HG03457 (cell line): ENCODE data around the gene KRT79.

ENCODE experiments used
- ATAC-seq: cut with Tn5 transposase; IDR thresholded peaks from one replicate; pipeline ENCODE4 v1.9.1; 2021; ENCODE audit warnings: moderate number of reproducible peaks; ENCODE audit not compliant: unreplicated experiment

Gene KRT79

DNA sequence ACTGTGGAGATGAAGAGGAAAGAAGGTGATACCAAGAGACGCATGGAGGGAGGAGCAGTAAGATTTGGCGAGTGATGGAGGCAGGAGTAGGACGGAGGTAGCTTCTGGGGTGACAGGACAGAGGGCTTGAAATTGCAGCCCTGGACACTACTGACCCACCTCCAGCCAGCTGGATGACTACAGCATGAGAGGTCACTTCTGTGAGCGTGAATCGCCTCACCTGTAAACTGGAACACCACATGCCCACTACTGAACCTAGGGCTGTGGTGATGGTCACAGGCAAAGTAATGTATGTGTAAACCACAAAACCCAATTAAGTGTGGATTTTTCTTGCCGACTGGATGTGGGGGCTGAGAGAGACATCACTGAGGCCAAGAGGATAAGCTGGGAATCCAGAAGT is 13.6 kb downstream of the KRT79 start:
- ATAC-seq = no peak

DNA sequence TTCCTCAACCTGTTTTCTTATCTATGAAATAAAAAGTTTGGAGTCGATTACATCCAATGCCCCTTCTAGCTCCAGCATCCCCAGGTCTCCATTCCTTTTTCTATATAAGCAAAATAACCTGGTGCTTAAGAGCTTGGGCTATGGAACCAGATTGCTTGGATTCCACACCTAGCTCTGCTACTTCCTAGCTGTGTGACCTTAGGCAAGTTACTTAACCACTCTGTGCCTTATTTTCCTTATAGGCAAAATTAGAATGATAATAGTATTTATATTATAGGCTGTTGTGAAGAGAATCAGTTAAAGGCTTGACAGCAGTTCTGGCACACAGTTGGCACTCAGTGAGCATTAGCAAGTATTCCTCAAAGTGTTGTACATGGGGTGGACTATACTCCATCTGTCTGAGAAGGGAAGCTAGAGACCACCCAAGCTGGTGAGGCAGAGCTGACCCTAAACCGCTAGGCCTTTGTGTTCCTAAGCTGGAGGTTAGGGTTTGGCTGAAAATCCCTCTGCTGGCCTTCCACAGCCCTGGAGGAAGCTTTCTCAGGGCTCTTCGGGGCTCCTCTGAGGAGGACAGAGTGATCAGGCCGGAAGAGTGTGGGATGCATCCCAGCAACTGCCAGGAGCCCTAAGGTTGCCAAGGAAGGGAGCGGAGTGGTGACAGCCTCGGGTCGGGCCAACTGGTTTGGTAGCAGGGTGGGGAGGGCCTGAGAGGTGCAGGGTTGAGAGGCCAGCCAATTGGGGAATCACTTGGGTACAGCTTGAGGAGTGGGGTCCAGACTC is 14.2 kb downstream of the KRT79 start:
- ATAC-seq = no peak

DNA sequence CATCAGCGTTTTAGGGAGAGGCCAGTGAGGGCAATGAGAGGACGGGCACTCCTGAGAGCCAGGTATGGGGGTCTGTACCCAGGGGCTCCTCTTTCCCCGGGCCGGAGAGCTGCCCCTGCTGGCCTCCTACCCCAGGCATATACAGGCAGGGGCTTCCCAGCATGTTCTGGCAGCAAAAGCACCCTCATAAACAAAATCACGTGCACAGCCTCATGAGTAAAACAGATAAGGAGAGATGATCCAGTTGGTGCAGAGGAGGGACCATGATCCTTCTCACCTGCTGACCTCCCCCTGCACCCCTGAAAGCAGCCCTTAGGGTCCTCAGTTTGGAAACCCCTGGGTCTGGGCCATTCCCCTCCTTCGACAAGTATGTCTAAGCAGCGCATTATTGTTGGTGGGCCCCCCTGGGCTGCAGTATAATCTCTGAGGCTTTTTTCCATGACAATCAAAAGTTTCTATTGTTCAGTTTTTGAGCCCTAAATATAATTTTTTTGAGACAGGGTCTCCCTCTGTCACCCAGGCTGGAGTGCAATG is 15.2 kb downstream of the KRT79 start:
- ATAC-seq = no peak

DNA sequence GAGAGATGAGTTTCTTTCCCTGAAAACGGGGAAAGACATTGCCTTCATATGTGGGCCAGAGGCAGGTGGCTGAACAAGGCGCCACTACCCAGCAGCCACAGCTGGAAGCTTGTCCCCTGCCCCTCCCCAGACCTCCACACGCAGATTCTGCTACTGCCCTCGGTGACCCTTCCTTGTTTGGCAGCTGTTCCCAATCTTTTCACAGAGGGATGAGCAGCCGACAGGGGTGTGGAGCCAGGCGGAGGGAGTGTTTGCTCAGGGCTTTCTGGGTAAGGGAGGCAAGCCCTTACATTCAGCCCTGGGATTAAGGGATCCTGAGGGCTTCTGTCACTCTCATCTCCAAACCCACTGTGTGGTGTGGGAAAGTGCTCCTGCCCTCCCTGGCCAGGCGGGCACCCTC is 15.7 kb downstream of the KRT79 start:
- no peak for ATAC-seq

DNA sequence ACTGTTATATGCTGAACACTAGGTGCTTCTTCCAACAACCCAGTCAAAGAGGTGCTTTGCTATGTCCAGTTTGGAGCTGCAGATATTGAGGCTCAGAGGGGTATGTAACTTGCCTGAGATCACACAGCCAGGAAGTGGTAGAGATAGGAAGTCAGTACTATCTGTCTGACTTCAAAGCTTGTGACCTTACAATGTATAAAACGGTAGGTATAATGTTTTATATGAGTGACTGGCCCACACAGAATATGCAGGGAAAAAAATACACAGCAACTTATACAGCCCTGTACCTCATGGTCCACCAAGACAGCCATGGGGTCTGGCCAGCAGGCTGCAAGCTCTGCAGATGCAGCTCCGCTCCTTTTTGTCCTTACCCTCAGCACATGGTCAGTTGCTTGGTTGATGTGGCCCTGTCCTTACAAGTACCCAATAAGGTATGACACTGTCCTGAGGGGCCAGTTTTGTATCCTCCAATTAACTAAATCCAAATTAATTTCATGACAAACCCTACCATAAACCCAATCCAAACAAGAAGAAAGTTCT is 16.3 kb downstream of the KRT79 start:
- ATAC-seq = no peak

DNA sequence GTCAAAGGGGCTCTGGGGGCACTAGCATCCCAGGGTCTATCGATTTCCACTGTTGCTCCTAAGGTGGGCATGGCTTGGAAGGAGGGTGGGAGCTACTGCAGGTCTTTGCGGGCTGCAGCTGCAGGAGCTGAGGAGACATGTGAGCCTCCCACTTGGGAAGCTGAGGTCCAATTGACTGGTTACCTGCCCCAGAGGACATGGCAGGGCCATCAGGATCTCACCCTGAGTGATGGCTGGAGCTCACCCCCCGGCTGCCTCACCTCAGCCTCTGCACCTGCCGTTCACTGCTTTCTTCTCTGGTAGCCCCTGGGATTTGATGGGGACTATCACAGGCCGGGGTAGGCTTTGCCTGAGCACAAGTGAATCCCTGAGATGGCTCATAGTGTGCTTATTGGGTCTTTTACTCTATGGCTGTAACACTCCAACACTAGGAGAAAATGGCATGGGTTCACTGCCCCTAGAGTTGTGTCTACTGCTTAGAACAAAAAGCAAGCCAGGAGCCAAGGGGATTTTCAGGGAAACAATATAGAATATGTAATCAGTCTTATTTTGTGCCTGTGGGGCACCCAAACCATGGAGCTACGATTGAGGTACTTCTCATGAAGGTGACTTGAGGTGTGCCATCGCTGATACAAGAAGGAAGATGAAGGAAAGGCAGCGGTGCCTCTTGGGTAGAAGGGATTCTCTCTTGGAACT is 17.0 kb downstream of the KRT79 start:
- ATAC-seq = no peak

DNA sequence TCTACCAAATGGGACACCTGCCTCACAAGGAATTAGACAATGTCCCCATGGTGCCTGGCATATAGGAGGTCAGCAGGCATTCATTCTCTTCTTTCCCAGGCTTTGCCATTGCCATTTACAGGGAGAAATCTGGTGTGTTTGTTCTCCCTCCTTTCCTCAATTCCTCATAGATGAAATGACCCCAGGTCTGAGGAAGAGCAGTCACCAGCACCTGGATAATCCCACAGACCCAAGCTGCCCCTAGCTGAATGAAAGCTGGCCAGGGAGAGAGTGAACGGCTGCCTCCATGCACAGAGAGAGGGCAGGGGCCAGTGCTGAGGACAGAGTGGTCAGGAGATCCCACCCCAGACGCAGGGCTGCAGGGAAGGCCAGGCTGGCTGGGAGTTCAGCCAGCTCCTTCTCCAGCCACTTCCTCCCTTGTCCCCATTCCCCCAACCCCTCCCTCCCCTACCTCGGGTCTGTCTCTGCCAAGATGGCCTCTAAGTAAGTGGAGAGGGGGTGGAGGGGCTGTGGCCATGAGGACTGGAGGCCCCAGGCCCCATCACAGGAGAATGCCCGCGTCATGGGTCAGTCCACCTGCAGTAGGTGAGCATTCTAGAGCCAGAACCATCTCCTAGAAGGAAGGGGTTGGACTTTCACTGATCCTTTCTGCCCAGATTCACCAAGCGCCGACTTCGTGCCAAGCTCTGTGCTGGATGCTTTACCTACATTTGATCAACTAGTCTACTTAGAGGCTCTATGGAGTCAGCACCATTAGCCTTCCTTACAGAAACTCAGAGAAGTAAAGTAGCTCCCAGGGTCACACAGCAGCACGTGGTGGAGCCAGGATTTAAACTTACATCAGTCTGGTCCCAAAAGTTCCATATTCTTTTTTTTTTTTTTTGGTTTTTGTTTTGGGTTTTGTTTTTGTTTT is 18.2 kb downstream of the KRT79 start:
- ATAC-seq = no peak

DNA sequence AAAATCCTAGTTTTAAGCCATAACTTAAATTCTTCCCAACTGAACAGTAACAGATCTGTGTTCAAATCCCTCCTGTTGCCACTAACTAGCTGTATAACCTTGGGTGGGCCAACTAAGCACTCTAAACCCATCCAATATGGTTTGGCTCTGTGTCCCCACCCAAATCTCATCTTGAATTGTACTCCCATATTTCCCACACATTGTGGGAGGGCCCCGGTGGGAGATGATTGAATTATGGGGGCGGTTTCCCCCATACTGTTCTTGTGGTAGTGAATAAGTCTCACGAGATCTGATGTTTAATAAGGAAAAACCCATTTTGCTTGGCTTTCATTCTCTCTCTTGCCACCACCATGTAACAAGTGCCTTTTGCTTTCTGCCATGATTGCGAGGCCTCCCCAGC is 18.9 kb downstream of the KRT79 start:
- ATAC-seq = no peak

DNA sequence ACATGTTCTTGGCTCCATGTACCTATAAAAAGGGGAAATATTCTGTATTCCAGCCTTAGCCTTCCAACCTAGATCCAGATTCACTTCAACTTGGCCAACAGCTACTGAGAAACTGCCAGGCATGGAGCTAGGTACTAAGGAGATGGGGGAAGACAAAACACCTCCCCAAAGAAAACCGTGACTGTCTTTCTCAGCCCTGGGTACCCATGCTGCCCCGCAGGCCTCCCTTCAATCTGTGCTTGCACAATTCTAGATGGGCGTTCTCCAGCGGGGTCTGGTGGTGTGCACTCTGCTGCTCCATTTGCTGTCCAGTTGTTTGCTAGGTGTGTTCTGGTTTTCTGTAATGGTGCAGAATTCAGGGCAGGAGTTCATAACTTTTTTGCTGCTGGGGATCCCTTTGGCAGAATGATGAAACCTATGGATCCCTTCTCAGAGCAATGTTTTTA is 19.4 kb downstream of the KRT79 start:
- ATAC-seq = no peak

DNA sequence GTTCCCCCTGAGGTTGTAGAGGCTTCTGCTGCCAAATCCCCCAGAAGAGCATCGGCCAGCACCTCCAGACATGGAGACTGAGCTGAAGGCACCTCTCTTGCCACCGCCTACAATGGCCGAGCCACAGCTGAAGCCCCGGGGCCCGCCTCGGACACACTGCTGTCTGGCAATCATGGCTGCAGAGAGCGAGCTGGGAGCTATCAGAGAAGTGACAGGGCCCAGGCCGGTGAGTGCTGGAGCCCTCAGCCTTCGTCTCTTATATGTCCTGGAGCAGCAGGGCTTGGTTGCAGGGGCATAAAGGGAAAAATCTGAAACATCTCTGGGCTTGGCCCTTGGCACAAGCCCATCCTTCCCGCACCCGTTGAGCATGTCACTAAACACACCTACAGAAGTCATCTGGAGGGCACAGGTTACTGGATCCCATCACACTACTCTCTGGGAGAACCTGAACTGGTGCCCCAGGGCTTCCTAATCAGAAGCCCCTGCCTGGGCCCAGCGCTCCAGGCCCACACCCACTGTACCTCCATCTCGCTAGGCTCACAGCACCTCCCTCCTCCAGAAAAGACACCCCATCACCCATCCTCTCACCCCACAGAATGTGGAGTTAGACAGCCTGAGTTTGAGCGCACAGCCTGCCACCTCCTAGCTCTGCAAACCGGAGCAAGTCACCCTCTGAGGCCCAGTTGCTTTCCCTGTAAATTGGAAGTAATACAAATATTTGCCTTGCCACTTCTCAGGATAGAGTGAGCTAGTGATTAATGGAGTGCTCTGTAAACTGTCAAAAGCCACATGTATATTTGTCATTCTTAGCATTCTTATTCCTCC is 20.0 kb downstream of the KRT79 start, which contains the start of gene KRT4:
TSS of gene KRT4 (minus strand) at position 232 of the 825 bp plus-strand sequence. CDS start at position 174, 58 bp downstream.
- ATAC-seq = no peak

DNA sequence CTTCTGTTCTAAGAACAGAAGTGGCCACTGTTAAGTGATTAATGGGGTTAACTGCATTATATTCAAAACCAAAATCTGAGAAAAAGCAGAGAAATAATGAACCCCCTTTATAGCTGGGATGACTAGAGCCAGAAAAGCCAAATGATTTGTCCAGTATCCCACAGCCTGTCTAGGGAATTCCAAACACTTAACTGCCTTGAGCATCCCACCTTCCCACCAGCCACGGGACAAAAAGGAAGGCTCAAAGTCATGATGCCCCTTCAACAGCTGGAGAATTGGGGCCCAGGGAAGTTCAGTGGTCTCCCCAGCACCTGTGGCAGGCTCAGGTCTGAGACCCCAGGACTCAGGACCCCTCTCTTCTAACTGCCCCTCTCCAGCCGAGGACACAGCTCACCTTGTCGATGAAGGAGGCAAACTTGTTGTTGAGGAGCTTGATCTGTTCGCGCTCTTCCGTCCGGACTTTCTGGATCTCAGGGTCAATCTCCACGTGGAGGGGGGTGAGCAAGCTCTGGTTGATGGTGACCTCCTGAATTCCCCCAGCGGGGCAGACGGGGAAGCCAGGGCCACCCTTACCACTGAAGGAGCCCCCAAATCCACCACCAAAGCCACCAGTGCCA is 20.8 kb downstream of the KRT79 start:
- no peak for ATAC-seq

DNA sequence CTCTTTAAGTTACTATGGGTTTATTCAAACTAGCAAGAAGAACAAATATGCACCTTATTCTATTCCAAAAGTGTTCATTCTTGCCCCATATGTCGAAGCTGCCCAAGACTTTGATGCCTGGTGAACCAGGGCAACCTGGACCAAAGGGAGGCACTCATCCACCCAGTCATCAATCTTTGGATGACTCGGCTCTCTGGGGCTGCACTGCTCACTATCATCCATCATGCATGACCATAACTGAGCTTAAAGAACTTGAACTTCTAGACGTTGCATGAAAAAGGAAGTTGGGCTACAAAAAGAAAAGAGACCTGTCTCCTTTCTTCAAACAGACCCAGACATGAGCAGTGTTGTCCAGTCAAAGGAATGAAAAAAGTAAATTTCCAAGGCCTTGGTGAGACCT is 21.4 kb downstream of the KRT79 start:
- ATAC-seq = no peak

DNA sequence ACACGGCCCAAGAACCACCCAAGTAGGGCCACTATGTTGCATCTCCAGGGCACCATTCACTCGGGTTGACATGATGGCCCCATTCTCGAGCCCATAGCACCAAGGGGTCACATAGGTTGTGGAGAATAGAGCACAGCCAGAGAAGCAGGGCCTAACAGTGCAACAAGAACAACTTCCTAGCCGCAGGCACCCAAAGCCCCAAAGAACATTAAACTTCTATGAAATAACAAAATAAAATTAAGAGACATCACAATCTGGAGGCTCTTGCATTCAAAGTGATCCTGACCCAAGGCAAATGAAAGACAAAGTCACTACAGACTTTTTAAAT is 22.1 kb downstream of the KRT79 start:
- no peak for ATAC-seq

DNA sequence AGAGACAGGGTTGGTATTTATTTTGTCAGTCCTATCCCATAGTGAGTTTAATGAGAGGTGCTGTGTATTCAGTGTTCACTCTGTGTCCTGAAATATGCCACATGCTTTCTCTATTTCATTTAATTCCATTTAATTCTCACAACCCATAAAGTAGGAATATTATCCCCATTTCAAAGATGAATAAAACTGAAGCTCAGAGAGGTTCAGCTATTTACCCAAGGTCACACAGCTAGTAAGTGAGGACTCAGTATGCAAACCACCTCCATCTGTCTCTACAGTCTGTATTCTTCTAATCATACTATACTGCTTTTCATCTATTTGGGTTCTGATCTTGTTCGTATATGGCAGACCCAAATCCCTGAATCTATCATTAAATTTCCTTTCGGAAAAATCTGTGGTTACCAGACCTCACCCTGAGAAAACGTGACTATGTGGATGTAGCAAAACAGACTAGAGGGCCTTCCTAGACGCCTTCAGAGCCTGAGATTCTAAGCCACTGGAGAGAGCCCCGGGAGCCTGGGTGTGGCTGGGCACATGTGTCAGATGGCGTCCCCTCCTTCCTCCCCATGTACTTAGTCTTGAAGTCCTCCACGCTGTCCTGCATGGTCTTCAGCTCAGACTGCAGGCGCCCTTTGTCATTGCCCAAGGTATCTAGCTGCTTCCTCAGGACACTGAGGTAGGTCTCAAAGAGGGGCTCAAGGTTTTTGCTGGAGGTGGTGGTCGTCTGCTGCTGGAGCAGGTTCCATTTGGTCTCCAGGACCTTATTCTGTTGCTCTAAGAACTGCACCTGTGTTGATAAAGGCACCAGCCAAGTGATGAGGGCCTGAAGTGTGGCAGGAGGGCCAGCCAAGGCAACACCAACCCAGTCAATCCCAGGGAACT is 22.7 kb downstream of the KRT79 start:
- no peak for ATAC-seq

DNA sequence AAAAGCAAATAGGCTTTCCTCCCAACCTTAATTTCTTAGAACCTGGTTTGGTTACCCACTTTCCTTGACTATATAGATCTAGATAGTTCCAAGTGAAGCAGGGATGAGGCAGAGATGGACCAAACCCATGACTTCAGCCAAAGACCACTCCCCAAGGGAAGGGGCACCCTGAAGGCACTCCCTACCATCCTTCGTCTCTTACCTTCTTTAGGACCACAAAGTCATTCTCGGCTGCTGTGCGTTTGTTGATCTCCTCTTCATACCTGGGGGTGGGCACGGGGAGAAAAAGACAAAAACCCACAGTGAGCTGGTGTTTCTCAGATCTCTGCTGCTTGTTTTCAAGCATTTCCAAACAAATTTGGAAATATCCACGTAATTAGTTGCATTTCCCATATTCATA is 23.6 kb downstream of the KRT79 start:
- ATAC-seq = no peak

DNA sequence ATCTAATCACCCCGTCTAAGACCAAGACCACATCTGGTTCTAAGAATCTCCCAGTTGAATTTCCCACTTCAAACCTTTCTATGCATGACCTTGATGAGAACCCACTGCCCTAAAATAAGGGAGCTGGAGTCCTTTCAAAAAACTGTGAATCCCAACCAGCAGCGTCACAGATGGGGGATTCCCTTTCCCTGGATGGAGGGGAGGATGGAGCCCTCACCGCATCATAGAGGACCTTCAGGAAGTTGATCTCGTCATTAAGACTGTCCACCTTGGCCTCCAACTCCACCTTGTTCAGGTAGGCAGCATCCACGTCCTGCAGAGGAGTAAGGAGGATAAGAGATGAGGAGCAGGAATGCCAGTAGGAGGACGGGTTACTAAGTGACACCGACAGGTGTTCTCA is 24.9 kb downstream of the KRT79 start:
- ATAC-seq = no peak

DNA sequence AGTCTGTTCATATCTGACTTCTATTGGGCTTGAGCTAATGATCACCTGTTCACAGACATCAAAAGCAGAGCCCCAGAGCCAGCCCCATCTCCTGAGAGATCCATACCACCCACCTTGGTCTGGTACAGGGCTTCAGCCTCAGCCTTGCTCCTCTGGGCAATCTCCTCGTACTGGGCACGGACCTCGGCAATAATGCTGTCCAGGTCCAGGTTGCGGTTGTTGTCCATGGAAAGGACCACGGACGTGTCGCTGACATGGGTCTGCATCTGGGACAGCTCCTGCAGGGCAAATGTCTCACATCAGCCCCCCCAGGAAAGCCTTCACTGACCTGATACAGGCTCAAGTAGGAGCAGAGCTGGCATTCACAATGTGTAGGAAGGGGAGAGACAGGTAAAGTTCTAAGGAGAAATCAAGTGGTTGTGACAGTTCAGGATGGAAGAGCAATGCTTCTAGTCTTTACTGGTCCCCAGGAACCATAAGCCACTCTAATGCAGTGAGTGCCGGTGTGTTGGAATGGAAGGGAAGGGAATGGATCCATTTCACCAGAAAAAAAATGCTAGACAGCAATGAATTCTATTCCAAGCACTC is 25.4 kb downstream of the KRT79 start:
- no peak for ATAC-seq
